ENCODE data around the gene AGO4. TPM values are rescaled to one million over a fixed set of nuclear protein-coding genes. Genes with fewer than 3 reads are reported as not detected.
"Not testable (repeated sequence)": the region's sequence is repeated elsewhere in the genome, so short reads cannot be mapped to it uniquely, and the experiment has no call there.

AGO4 gene
- polyA plus RNA-seq, 6 donors from 2014 or later: 6.9 to 13.2 (median 8.7) TPM

GRCh38 chr1:35860696-35861095, 52.9 kb downstream of the AGO4 start:
- H3K4me1 Mint-ChIP-seq: peaks cover 0 to 5% (median 0%) of the 10 kb centered on the region in 3 donors
- H3K4me3 Mint-ChIP-seq: peak overlapping the region in 1 of 8 donors; percentile 57
- H3K27ac Mint-ChIP-seq: peak overlapping the region in 2 of 6 donors; percentile 44 to 62
- DNase-seq (no peak), ATAC-seq (ENCODE audit: low read depth in 2 of 2) (no peak)
- no peaks in the 10 kb centered on the region for H3K27me3 Mint-ChIP-seq
- no peaks in the 10 kb centered on the region for H3K9me3 Mint-ChIP-seq
- H3K36me3 Mint-ChIP-seq: no peaks in the 10 kb centered on the region

GRCh38 chr1:35863136-35863535, 55.3 kb downstream of the AGO4 start:
- peaks cover 0 to 5% (median 0%) of the 10 kb centered on the region in 3 donors for H3K4me1 Mint-ChIP-seq
- no peak for ATAC-seq (ENCODE audit: low read depth in 2 of 2)

GRCh38 chr1:35863881-35864625, 56.2 kb downstream of the AGO4 start:
- H3K36me3 Mint-ChIP-seq: no peaks in the 10 kb centered on the region
- DNase-seq: no peak
- peak overlapping the region in 1 of 6 donors; percentile 57 for H3K27ac Mint-ChIP-seq
- H3K9me3 Mint-ChIP-seq: no peaks in the 10 kb centered on the region
- no peaks in the 10 kb centered on the region for H3K27me3 Mint-ChIP-seq
- no peak for ATAC-seq (ENCODE audit: low read depth in 2 of 2)
- H3K4me3 Mint-ChIP-seq: no peak overlapping the region
- H3K4me1 Mint-ChIP-seq: peaks cover 0 to 5% (median 0%) of the 10 kb centered on the region in 3 donors

More at GRCh38 chr1:35863136-35863535, 55.3 kb downstream of the AGO4 start:
- no peak for DNase-seq
- Mint-ChIP-seq H3K27me3 (no peaks in the 10 kb centered on the region), H3K36me3 (no peaks in the 10 kb centered on the region), H3K4me3 (no peak overlapping the region), H3K9me3 (no peaks in the 10 kb centered on the region), H3K27ac (peak overlapping the region in 1 of 6 donors; percentile 49)

GRCh38 chr1:35864813-35865212, 57.0 kb downstream of the AGO4 start:
- DNase-seq: no peak
- no peak overlapping the region for H3K27ac Mint-ChIP-seq

GRCh38 chr1:35866991-35867390, 59.2 kb downstream of the AGO4 start:
- ATAC-seq (ENCODE audit: low read depth in 2 of 2) (no peak), DNase-seq (no peak)
- peak overlapping the region in 1 of 6 donors; percentile 44 for H3K27ac Mint-ChIP-seq
- peaks cover 0 to 5% (median 0%) of the 10 kb centered on the region in 3 donors for H3K4me1 Mint-ChIP-seq
- H3K9me3 Mint-ChIP-seq: no peaks in the 10 kb centered on the region
- H3K27me3 Mint-ChIP-seq: no peaks in the 10 kb centered on the region
- no peak overlapping the region for H3K4me3 Mint-ChIP-seq
- H3K36me3 Mint-ChIP-seq: no peaks in the 10 kb centered on the region

More at GRCh38 chr1:35864813-35865212, 57.0 kb downstream of the AGO4 start:
- H3K4me3 Mint-ChIP-seq: peak overlapping the region in 1 of 8 donors; percentile 36
- ATAC-seq (ENCODE audit: low read depth in 2 of 2): no peak
- peaks cover 0 to 5% (median 0%) of the 10 kb centered on the region in 3 donors for H3K4me1 Mint-ChIP-seq
- no peaks in the 10 kb centered on the region for H3K36me3 Mint-ChIP-seq
- no peaks in the 10 kb centered on the region for H3K9me3 Mint-ChIP-seq
- no peaks in the 10 kb centered on the region for H3K27me3 Mint-ChIP-seq

GRCh38 chr1:35869245-35869950, 61.6 kb downstream of the AGO4 start:
- H3K27ac Mint-ChIP-seq; H3K27me3 Mint-ChIP-seq; H3K4me1 Mint-ChIP-seq; H3K4me3 Mint-ChIP-seq; H3K9me3 Mint-ChIP-seq; H3K36me3 Mint-ChIP-seq; DNase-seq; ATAC-seq (ENCODE audit: low read depth in 2 of 2): not testable (repeated sequence)

- no peak overlapping the region for H3K27ac Mint-ChIP-seq
- no peaks in the 10 kb centered on the region for H3K36me3 Mint-ChIP-seq
- ATAC-seq (ENCODE audit: low read depth in 2 of 2): no peak
- H3K9me3 Mint-ChIP-seq: no peaks in the 10 kb centered on the region
- H3K4me3 Mint-ChIP-seq: no peak overlapping the region
- no peak for DNase-seq
- no peaks in the 10 kb centered on the region for H3K27me3 Mint-ChIP-seq
- no peaks in the 10 kb centered on the region for H3K4me1 Mint-ChIP-seq
Measured at GRCh38 chr1:35870651-35871309, 63.0 kb downstream of the AGO4 start.

- Mint-ChIP-seq H3K4me3 (no peak overlapping the region), H3K27ac (no peak overlapping the region), H3K4me1 (no peaks in the 10 kb centered on the region), H3K27me3 (no peaks in the 10 kb centered on the region), H3K36me3 (no peaks in the 10 kb centered on the region), H3K9me3 (no peaks in the 10 kb centered on the region)
- no peak for DNase-seq
- ATAC-seq (ENCODE audit: low read depth in 2 of 2): no peak
Measured at GRCh38 chr1:35873243-35873750, 65.5 kb downstream of the AGO4 start.

GRCh38 chr1:35874115-35874514, 66.3 kb downstream of the AGO4 start:
- not testable (repeated sequence) for ATAC-seq (ENCODE audit: low read depth in 2 of 2)

GRCh38 chr1:35876988-35877387, 69.2 kb downstream of the AGO4 start:
- DNase-seq (no peak), ATAC-seq (ENCODE audit: low read depth in 2 of 2) (no peak)
- Mint-ChIP-seq H3K36me3 (no peaks in the 10 kb centered on the region), H3K27ac (no peak overlapping the region), H3K27me3 (peaks cover 0 to 3% (median 3%) of the 10 kb centered on the region in 3 donors), H3K4me3 (no peak overlapping the region), H3K4me1 (peaks cover 2 to 3% (median 3%) of the 10 kb centered on the region in 3 donors), H3K9me3 (no peaks in the 10 kb centered on the region)

More at GRCh38 chr1:35874115-35874514, 66.3 kb downstream of the AGO4 start:
- not testable (repeated sequence) for H3K27me3 Mint-ChIP-seq, H3K36me3 Mint-ChIP-seq, DNase-seq, H3K9me3 Mint-ChIP-seq, H3K27ac Mint-ChIP-seq, H3K4me1 Mint-ChIP-seq, H3K4me3 Mint-ChIP-seq

- H3K27me3 Mint-ChIP-seq: peaks cover 0 to 6% (median 3%) of the 10 kb centered on the region in 3 donors
- H3K36me3 Mint-ChIP-seq: no peaks in the 10 kb centered on the region
- H3K4me1 Mint-ChIP-seq: peaks cover 33 to 45% (median 43%) of the 10 kb centered on the region in 3 donors
- no peak for DNase-seq
- no peak for ATAC-seq (ENCODE audit: low read depth in 2 of 2)
- H3K27ac Mint-ChIP-seq: peak overlapping the region in 4 of 6 donors; percentile 43 to 93 (median 56)
- H3K4me3 Mint-ChIP-seq: peak overlapping the region in 6 of 8 donors; percentile 0 to 99 (median 77)
- no peaks in the 10 kb centered on the region for H3K9me3 Mint-ChIP-seq
Measured at GRCh38 chr1:35881850-35882273, 74.0 kb downstream of the AGO4 start.

- Mint-ChIP-seq H3K4me1 (peaks cover 40 to 52% (median 50%) of the 10 kb centered on the region in 3 donors), H3K36me3 (no peaks in the 10 kb centered on the region), H3K27me3 (peaks cover 0 to 6% (median 3%) of the 10 kb centered on the region in 3 donors), H3K27ac (peak overlapping the region; percentile 43 to 93 (median 74)), H3K9me3 (no peaks in the 10 kb centered on the region), H3K4me3 (peak overlapping the region; percentile 43 to 99 (median 89))
- DNase-seq (no peak), ATAC-seq (ENCODE audit: low read depth in 2 of 2) (no peak)
Measured at GRCh38 chr1:35882586-35882944, 74.7 kb downstream of the AGO4 start.

GRCh38 chr1:35882945-35883634, 75.3 kb downstream of the AGO4 start, which contains the start of gene AGO1:
TSS of gene AGO1 (plus strand) at chr1:35883209. CDS start at chr1:35883422, 213 bp downstream.
- H3K27me3 Mint-ChIP-seq: peaks cover 0 to 6% (median 3%) of the 10 kb centered on the region in 3 donors
- H3K27ac Mint-ChIP-seq: peak within 1 kb of the TSS; percentile 91 to 96 (median 93)
- peak; percentile 83 to 86 for ATAC-seq (ENCODE audit: low read depth in 2 of 2)
- peak within 1 kb of the TSS; percentile 89 to 99 (median 96) for H3K4me3 Mint-ChIP-seq
- DNase-seq: peak; percentile 98
- H3K4me1 Mint-ChIP-seq: peaks cover 45 to 56% (median 55%) of the 10 kb centered on the region in 3 donors
- no peaks in the 10 kb centered on the region for H3K36me3 Mint-ChIP-seq
- no peaks in the 10 kb centered on the region for H3K9me3 Mint-ChIP-seq

Measured in naive B cell (primary cell).